NCI-H128 (cell line): ENCODE measurements around the gene CLEC5A.
"Not testable (repeated sequence)": the region's sequence is repeated elsewhere in the genome, so short reads cannot be mapped to it uniquely, and the experiment has no call there.

Source experiments
- DNase-seq: peaks from one replicate; lab custom pipeline; 2025; ENCODE audit not compliant: unreplicated experiment; lab: John Stamatoyannopoulos, UW

CLEC5A gene

GRCh38 chr7:141949451-141949850 is 2.7 kb upstream of the CLEC5A start:
- DNase-seq: no peak

DNA sequence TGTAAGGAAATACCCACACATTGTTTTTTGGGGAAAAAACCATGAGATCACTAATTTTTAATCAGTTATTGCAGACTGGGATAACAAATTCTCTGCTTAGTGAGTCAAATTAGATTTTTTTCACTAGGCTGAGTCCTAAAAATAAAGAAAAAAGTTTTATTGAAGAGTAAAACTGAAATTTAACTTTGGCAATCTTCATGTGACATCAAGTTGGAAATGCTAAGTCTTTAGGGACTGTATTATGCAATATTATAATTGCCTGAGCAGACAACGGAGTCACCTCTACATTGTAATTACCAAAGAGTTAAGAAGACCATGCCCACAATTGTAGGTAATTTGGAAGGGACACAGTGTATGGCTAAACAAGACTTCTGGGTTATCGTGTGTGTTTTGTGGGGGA is 2.2 kb upstream of the CLEC5A start:
- no peak for DNase-seq

DNA sequence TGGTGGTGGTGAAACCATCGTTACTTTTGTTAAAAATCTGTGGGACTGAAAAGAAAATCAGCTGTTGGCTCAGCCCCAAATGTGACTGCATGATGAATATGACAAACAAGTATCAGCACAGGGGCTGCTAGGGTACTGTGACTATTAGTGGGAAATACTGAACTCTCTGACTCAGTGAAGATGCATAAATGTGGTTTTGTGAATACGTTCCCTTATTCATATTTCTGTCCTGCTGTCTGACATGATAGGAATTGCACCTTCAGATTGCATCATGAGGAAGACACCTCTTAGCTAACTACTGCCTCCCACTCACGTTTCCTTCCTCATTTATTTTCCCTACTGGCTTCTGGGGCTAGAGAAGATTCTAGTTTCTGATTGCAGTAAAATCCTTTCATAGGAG is 1.4 kb downstream of the CLEC5A start:
- DNase-seq: no peak

DNA sequence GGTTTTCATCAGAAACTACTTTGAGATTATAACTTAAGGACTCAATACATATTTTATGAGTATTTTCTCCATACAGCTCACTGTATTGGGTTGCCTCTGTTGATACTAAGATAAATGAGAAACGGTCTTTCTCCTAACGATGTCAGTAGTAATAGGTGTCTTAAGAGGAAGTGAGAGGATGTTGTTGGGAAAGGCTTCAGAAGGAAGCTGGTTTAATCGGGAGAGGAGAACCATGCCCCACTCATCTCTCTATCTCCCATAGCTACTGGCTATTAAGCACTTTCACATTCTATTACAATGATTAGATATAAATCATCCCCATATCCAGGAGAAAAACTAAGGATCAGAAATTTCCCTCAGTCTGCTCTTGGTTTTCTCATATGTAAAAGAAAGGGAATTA is 2.0 kb downstream of the CLEC5A start:
- no peak for DNase-seq

GRCh38 chr7:141943846-141944245 is 2.9 kb downstream of the CLEC5A start:
- no peak for DNase-seq

DNA sequence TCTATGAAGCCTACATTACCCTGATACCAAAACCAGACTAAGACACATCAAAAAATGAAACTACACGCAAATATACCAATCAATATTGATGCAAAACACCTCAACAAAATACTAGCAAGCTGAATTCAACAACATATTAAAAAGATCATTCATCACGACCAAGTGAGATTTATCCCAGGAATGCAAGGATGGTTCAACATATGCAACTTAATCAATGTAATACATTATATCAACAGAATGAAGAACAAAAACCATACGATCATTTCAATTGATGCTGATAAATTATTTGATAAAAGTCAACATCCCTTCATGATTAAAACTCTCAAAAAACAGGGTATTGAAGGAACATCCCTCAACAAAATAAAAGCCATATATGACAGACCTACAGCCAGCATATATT is 5.7 kb downstream of the CLEC5A start:
- no peak for DNase-seq

GRCh38 chr7:141930211-141930610 is 16.6 kb downstream of the CLEC5A start:
- no peak for DNase-seq

DNA sequence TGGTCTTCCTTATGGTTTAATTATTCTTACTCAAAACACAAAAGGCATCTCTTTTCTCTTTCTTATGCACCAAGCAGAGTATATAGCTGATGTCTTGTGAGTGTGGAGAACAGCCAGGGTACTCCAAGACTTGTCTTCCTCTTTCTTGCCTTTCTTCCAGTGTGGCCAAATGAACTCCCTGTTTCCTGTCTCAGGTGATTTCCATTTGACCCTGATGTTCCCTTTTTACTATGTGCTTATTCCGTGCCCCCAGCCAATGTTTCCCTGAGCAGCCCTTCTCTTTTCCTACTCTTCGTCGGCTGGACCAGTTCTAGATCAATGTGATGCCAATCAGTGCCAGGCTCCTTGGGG is 18.0 kb downstream of the CLEC5A start:
- DNase-seq: no peak

GRCh38 chr7:141928146-141928844 is 18.5 kb downstream of the CLEC5A start:
- DNase-seq: no peak

GRCh38 chr7:141920281-141920680 is 26.5 kb downstream of the CLEC5A start:
- no peak for DNase-seq

GRCh38 chr7:141916099-141916498 is 30.7 kb downstream of the CLEC5A start, which contains the start of gene OR9A4:
Gene OR9A4, plus strand, starts transcription at chr7:141916399. Its CDS starts 2,477 bp downstream, at chr7:141918876.
- DNase-seq: no peak

GRCh38 chr7:141915565-141915964 is 31.2 kb downstream of the CLEC5A start:
- no peak for DNase-seq

DNA sequence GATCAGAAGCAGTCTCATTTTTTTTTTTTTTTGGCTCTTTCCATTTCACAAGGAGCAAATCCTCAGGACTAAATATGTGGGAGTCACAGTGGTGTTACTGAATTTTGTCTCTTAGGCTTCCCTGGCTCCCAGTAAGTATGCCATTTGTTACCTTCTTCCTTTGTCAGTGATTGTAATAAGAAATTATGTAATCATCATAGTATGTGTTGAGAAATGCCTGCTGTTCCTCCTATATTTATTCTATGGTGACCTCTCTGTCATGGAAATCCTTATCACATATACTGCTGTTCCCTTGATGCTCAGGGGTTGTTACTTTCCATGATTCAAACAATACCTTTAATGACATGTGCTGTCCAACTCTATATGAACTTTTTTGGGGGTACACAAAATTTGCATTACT is 35.4 kb downstream of the CLEC5A start:
- no peak for DNase-seq

GRCh38 chr7:141906285-141906684 is 40.5 kb downstream of the CLEC5A start:
- no peak for DNase-seq

DNA sequence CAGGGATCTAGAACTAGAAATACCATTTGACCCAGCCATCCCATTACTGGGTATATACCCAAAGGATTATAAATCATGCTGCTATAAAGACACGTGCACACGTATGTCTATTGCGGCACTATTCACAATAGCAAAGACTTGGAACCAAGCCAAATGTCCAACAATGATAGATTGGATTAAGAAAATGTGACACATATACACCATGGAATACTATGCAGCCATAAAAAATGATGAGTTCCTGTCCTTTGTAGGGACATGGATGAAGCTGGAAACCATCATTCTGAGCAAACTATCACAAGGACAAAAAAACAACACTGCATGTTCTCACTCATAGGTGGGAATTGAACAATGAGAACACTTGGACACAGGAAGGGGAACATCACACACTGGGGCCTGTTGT is 47.4 kb downstream of the CLEC5A start:
- not testable (repeated sequence) for DNase-seq

GRCh38 chr7:141891336-141891735 is 55.4 kb downstream of the CLEC5A start:
- no peak for DNase-seq

- no peak for DNase-seq
These were observed 57.5 kb downstream of the CLEC5A start for GRCh38 chr7:141889321-141889720.

DNA sequence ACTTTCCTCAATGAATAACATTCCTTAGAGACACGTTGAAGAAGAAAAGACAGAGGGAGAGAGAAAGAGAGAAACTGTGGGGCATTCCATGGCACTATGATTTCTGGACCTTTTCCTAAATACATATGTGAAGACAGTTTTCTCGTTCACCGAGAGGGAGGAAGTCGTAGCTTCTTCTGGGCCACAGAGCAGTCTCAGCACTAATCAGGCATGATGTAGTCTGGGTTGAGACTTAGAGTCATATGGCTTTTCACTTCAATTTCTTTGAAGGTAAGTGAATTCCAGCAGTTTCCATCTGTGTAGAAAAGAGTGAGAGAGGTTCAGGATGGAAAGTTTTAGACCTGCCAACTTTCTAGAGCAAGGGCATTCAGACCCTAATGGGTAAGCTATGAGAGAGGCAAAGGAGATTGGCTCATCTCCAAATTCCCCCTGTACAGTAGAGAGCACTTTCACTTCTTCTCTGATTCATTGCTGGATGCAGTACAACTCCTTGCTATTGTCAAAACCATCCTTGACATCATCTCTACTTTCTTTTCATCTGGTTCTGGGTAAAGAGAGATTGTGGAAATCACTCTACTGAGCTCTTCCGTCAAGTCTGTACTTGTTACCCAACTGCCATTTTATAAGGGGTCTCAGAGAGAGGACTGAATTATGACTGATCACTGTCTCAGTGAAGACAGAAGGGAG is 62.1 kb downstream of the CLEC5A start:
- DNase-seq: no peak

DNA sequence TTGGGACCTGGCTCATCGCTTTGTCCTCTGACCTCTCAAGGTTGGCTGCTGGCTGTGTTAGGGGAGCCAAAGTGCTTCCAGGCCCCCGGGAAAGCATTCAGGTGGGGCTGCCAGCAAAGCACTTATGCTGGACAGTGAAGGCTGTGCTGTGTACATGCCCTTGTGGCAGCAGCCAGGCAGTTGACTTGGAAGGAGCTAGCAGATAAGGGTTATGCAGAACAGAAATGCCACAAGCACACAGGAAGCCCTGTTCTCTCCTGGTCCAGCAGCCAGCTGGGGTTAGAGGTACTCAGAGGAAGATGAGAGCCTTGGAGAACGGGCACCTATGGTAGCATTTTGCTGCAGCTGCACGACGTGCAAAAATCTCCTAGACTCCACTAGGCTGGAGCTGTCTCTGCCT is 65.8 kb downstream of the CLEC5A start:
- no peak for DNase-seq

- no peak for DNase-seq
These were observed 69.4 kb downstream of the CLEC5A start for GRCh38 chr7:141877365-141877764.
